ENCODE results near the gene PNN. TPM values are rescaled to one million over a fixed set of nuclear protein-coding genes. Genes with fewer than 3 reads are reported as not detected.

The PNN gene
- total and polyA plus RNA-seq, 10 of the 15 experiments (the other 5 are each of a cell fraction or from before 2014, with no cell fraction given): 44.2 to 166 (median 91.0) TPM

DNA sequence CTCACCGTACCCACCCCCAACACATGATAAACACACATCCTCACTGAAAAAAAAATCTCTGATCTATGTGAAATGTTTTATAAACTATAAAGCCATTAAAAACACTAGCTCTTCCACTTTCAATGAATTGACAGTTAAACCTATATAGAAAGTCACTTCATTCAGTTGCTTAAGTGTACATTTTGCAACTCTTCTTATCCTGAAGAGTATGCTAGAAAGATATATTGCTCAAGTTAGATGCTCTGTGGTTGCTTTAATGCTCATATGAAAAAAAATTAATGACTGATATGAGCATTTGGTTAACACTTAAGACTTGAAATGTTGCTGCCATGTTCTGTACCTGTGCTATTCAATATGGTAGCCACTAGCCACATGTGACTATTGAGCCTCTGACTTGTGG is 37.6 kb downstream of the PNN start (continued):
- no peak for TF ChIP-seq RELA (IDR thresholded peaks at IDR 0.05; ENCODE audit: borderline replicate concordance, partially characterized antibody)

DNA sequence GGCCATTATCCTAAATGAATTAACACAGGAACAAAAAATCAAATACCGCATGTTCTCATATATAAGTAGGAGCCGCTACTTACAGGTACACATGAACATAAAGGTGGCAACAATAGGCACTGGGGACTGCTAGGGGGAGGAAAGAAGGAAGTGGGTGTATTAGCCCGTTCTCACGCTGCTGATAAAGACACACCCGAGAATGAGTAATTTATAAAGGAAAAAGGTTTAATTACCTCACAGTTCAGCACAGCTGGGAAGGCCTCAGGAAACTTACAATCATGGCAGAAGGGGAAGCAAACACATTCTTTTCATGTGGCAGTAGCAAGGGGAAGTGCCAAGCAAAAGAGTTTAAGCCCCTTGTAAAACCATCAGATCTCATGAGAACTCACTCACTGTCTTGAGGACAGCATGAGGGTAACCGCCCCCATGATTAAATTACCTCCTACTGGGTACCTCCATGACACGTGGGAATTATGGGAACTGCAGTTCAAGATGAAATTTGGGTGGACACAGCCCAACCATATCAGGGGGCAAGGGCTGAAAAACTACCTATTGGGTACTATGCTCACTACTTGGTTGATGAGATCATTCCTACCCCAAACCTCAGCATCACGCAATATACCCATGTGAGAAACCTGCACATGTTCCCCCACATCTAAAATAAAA is 42.3 kb downstream of the PNN start:
- ChIA-PET CTCF (interaction anchor here (1.4 kb wide), 1 partner anchor 14 kb away, joined by 6 read pairs; no protein-coding TSS in a partner anchor), SMC1A (ENCODE audit: uncharacterized antibody, unreplicated experiment) (no interaction called here), POLR2A (no interaction called here), RAD21 (ENCODE audit: unreplicated experiment) (no interaction called here)
- ATAC-seq: peak; percentile 25; the same call in 2 of the 3 replicates
- 69% methylated on average over 8 of the region's 8 CpGs for WGBS (ENCODE audit: insufficient coverage, insufficient replicate concordance, low lambda C conversion rate, missing lambda C conversion rate)
- no peak for FAIRE-seq
- in situ Hi-C loops (cut with MboI) (no loop called here), intact Hi-C loops (cut with micrococcal nuclease; ENCODE audit: unreplicated experiment) (no loop called here)
- BruUV-seq (replicated peaks): no TSS peak
- no peaks in the 10 kb centered on the region for H3K36me3 ChIP-seq (ENCODE audit: control insufficient read depth in 2 of 2, insufficient read depth in 2 of 2, low read length in 1 of 2)
- H3K27me3 ChIP-seq (replicated peaks in 1 of 2; ENCODE audit: control insufficient read depth in 2 of 2, insufficient read depth in 2 of 2, low read length in 1 of 2): no peaks in the 10 kb centered on the region
- H4K20me1 ChIP-seq (ENCODE audit: control insufficient read depth, insufficient read depth): no peaks in the 10 kb centered on the region
- H3K79me2 ChIP-seq (ENCODE audit: control insufficient read depth, insufficient read depth, low read length): no peaks in the 10 kb centered on the region
- TF ChIP-seq YBX1 (IDR thresholded peaks at IDR 0.05): no peak
- no peak for TF ChIP-seq SMC3 (IDR thresholded peaks at IDR 0.05; ENCODE audit: borderline replicate concordance, low read length)
- no peak for TF ChIP-seq GATAD2B (conservative IDR thresholded peaks at IDR 0.05; ENCODE audit: low read depth)
- no peak for TF ChIP-seq SMAD5 (IDR thresholded peaks at IDR 0.05; ENCODE audit: low read depth)
- TF ChIP-seq MXI1 (IDR thresholded peaks at IDR 0.05; ENCODE audit: low read depth, low read length): no peak
- TF ChIP-seq CBX3 (IDR thresholded peaks at IDR 0.05; ENCODE audit: borderline replicate concordance, low read depth): no peak
- TF ChIP-seq POU2F2 (IDR thresholded peaks at IDR 0.05; ENCODE audit: borderline replicate concordance, low read depth, low read length): no peak
- no peak for TF ChIP-seq RFX5 (IDR thresholded peaks at IDR 0.05; ENCODE audit: low read depth, low read length)
- no peak for TF ChIP-seq TCF3 (IDR thresholded peaks at IDR 0.05; ENCODE audit: borderline replicate concordance, insufficient read depth, low read depth, low read length)
- TF ChIP-seq IKZF1 (conservative IDR thresholded peaks at IDR 0.05): no peak
- TF ChIP-seq GABPA (IDR thresholded peaks at IDR 0.05; ENCODE audit: low read depth): no peak
- no peak overlapping the region for H3K27ac ChIP-seq (ENCODE audit: control insufficient read depth, insufficient read depth)
- no peak overlapping the region for H3K4me2 ChIP-seq (ENCODE audit: control insufficient read depth, insufficient read depth)
- no peak overlapping the region for H3K4me3 ChIP-seq
- H3K9me3 ChIP-seq (replicated peaks; ENCODE audit: control insufficient read depth, insufficient read depth, low read length): no peaks in the 10 kb centered on the region
- H3K9ac ChIP-seq (ENCODE audit: control insufficient read depth, insufficient read depth, low read length): no peak overlapping the region
- H2AFZ ChIP-seq (ENCODE audit: control insufficient read depth, low read depth, low read length): no peak overlapping the region
- no peak for DNase-seq (ENCODE audit: low read depth, low spot score)
- peaks cover 5% of the 10 kb centered on the region; the same call in 1 of the 2 replicates for H3K4me1 ChIP-seq (ENCODE audit: control insufficient read depth, insufficient read depth, low read length)

Data from GM12878 (cell line).